ENCODE measurements around the gene TRAF3IP1.
A peak's percentile ranks its signal among the peaks of the same experiment; 100 is the strongest.

Gene TRAF3IP1

DNA sequence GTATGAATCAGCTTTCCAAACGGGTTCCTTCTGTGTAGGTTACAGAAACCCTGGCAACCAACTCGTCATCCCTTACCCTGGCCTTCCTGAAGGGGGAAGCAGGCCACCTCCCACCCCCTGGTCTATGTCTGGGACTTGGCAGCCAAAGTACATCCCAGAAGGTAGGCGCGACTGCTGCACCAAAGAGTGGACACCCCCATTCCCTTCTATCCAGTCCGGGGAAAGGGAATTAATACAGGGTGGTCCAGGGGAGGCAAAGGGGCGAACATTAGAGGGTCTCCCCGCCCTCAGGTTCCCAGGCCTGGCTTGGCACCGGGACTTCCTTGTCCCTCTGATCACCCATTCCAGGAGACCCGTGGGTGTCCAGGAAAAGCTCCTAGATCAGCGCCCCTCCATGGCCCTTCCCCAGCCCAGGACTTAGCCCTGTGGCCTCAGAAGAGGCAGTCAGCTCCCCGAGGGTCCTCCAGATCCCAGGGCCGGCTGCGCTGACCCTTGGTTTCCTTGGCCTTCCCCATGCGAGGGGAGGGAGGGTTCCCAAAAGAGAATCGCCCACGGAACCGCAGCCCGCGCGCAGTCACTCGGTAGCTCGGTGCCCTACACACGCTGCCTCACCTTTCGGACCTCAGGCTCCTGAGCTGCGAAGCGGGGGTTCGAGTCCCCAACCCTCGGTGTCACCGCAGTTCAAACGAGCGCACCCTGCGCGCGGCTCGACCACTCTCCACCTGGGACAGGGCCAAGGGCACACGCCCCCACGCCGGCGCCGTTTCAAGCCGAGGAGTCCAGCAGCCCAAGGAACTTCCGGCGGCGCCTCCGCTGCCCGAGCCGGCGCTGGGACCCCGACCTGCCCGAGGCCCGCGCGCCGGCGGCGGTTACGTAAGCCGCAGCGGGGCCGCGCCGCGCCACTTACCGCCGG, 32.3 kb upstream of the TRAF3IP1 start, which contains the start of gene PER2:
Gene PER2, minus strand, starts transcription at position 874 of the 913 bp plus-strand sequence. CDS start 10,674 bp downstream, outside the sequence.
- DNase-seq: peak; percentile 5

DNA sequence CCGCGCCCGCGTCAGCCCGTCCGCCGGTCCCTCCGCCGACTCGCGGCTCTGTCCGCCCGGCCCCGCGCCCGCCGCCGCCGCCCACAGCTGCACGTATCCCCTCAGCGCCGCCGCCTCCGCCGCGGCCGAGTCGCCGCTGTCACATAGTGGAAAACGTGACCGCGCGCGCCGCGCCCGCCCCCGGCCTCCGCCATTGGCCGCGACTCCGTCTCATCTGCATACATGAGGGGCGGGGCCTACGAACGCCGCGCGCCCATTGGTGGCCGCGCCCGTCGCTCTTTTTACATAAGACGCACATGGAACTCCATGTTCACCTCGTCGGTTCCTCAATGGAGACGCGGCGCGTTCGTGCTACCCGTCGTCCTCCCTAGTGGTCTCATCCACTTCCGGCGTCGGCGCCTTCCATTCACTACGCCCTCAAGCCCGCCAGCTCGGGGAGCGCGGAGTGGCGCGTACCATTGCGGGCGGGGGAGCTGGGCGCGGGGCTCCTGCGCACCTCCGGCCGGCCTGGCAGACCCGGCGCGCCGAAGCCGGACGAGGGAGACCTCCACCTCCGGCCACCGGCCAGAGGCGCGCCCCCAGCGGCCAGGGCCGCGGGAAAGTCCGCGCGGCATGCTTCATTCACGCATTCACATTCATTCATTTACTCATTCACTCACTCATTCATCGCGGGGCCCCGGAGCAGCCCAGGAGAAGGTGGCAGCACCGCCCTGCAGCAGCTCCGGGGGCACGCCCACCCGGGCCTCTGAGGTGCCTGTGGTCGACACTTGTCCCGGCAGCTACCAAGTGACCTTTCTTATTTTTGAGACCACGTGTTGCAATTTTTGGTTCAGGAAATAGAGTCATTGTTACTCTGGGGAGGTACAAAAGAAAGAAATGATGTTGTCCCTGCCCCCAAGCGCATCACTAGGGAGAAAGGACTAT, 31.4 kb upstream of the TRAF3IP1 start:
- peak; percentile 92 for DNase-seq

DNA sequence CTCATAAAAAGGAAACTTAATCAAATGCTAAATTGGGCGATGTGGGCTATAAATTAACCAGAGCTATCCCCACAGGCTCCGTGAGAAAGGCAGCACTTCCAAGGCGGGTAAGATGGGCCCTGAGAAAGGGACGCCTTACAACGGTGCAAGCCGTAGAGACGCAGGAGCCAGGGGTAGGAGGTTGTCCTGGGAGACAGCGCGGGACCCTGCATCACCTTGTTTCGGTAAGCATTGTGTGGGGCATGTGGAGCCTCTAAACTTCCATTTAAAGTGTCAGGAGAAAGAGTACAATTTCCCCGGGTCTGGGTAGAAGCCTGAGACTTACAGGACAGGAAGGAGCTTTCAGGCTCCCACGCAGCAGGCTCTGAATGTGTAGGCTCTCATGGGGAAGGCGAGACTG, 30.7 kb upstream of the TRAF3IP1 start:
- no peak for DNase-seq

DNA sequence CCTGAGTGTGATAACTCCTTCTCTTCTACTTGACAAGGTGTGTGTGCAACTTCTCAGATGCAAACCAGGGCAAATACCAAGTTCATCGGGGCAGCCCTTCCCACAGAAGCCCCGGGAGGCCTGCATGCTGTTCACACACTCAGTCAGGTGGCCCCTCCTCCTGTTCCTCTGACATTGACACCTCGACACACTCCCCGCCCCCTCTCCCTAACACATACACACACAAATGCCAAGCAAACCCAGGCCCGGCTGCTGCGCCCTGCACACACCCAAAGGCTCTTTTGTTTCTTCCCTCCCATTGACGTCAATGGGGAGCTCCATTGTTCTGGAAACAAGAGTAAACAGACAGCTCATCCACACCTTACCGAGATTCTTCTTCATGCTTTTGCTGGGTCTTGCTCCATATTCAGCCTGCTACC, 30.2 kb upstream of the TRAF3IP1 start:
- DNase-seq: peak; percentile 6

DNA sequence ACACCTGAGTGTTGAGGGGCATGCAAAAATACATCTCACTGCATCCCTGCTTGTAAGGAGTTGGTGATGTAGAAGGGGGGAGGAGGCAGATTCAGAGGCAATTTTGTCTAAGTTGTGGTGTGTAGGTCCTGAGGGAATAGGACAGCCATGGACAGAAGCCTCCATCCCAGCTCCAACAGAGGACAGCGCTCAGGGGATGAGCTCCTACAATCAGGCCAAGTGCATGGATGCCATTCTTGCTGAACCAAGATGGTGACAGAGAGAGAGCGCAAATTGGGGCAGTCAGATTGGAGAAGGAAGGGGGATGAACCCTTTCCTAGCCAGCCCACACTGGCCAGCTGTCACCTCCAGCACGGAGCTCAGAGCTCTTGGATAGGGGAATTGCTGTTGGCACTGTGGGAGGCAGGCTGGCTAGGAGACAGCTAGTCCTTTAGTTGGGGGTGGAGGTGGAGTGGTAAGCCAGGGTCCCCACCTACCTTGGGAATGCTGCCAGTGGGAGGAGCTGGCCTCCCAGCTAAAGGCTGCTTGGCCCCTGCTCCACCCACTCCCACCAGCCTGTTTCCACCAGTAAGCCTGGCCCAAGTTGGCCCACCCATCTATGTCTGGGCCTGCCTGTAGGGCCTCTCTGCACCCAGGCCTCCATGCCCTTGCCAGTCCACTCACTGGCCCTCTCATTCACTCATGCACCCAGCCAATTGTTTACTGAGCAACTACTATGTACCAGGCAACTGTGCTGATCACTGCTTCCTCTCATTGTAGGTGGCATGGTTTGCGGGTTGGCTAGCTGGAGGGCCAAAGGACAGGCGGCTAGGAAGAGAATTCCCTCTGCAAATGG, 29.4 kb upstream of the TRAF3IP1 start:
- no peak for DNase-seq

DNA sequence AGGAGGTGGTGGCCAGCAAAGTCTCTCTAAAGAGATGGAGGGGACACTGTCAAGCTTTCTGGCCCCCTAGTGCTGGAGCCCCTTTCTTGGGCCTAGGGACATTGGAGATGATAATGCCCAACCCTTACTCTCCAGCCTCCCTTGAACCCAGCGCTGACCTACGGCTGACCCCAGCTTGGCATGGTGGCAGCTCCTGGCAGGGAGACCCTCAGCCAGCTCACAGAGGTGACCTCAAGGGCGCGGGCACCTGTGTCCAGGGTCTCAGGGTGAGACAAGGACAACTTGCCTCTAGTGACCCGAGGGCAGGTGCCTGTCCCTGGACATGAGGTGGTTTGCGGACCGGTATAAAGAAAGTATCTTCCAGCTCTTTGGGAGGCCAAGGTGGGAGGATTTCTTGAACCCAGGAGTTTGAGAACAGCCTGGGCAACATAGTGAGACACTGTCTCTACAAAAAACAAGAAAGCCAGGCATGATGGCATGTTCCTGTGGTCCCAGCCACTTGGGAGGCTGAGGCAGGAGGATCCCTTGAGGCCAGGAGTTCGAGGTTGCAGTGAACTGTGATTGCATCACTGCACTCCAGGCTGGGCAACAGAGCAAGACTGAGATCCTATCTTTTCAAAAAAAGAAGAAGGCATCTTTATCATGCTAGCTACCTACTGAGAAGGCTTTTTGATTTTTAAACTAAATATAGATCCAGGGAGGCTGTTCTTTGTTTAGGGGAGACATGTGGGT, 28.6 kb upstream of the TRAF3IP1 start:
- no peak for DNase-seq

DNA sequence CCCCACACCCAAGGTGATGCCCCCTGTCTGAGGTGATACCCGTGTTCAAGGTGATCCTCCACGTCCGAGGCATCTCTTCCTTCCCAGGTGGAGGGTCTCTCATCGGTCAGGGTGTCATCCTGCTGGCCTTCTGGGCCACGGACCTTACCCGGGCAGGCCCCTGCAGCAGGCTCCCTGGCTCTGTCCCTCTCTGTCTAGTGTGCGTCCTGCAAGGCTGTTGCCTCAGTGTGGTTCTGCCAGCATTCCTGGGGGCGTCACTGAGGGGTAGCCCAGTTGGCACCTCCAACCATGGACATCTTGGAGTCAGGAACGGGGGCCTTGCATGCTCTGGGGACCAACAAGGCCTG, 26.3 kb upstream of the TRAF3IP1 start:
- no peak for DNase-seq

DNA sequence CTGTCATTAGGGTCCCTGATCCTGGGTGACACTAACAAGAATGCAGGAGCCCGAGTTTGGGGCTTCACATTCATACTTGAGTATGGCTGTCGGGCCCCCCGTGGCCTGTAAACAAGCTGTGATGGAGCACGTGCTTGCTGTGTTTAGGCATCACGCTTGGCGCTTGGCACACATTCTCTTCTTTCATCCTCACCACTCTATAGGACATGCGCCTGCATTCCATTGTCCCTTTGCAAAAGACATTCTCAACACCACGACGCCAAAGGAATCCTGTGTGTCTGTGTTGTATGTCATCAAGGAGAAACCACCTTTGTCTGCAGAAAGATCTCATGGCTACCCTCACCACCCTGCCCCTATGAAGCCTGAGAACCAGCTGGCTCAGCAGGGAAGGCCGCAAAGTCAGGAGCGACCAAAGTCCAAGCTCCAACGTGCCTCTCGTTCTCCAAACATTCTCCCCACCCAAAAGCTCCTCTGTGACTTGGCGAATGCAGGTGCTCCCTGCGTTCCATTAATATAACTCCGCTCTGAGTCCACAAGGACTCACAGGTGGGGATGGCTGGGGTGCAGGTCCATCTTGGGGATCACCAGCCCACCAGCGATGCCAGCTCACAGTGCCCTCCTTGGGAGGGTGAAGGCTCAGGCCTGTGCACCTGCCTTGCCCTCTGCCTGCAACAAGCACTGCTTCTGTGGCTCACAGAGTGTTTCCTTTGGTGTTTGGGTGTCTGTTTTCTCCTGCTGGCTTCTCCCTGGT, 25.8 kb upstream of the TRAF3IP1 start:
- DNase-seq: no peak

DNA sequence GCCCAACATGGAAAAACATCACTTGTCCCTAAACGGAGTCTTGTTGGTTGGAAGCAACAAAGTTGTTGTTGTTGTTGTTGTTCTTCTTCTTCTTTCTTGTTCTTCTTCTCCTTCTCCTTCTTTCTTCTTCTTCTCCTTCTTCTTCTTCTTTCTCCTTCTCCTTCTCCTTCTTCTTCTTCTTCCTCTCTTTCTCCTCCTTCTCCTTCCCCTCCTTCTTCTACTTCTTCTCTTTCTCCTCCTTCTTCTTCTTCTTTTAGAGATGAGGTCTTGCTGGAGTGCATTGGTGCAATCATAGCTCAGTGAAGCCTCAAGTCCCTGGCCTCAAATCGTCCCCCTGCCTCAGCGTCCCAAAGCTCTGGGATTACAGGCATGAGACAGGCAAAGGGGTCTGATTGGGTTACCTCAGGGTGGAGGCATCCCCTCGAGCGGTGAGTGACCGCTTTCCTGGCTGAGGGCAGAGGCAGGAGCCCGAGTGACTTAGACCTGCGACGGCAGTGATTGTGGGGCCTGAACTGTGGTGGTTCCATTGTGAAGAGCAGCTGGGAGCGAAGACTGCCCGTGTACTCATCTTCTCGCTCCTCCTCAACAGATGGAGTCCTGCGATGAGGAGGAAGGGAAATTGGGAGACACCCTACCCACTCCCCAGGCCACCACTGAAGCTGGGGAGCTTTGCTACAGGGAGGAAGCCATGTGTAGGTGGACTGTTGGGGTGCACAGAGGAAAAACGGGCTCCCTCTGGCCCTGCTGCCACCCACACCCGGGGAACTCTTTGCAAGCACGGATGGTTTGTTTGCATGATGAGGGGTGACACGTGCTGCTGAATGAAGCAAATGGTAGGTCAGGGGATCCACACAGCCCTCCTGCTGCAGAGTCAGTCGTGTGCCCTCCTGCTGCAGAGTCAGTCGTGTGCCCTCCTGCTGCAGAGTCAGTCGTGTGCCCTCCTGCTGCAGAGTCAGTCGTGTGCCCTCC, 24.9 kb upstream of the TRAF3IP1 start:
- no peak for DNase-seq

DNA sequence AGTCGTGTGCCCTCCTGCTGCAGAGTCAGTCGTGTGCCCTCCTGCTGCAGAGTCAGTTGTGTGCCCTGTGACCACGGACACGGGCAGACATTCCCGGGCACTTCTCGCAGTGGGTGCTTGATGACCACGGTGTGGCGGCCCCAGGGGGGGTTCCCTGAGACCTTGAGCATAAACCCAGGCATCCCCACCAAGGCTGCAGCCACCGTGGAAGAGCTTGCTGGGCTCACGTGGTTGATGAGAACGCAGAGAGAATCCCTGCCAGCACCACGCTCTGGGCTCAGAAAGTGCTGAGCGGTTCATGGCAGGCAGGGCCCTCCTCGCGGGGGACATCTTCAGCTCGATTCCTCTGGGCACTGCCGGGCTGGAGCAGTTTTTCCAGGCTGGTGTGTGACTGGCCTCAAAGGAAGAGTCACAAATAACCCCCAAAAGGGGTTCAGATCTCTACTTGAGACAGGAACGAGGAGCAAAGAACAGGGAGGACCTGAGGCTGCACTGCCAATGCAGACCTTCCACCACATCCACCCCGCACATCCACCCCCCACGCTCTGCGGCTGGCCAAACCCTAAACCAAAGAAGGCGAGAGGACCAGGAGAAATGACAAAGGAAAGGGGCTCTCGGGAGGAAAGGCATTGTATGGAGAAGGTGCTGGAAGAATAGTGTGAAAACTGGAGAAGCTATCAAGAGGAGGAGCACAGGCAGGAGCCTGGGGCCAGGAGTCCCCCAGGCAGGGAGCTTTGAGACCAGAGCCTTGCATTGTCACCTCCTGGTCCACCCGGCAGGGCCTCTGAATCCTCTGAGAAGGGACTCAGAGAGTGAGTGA, 23.5 kb upstream of the TRAF3IP1 start:
- no peak for DNase-seq

DNA sequence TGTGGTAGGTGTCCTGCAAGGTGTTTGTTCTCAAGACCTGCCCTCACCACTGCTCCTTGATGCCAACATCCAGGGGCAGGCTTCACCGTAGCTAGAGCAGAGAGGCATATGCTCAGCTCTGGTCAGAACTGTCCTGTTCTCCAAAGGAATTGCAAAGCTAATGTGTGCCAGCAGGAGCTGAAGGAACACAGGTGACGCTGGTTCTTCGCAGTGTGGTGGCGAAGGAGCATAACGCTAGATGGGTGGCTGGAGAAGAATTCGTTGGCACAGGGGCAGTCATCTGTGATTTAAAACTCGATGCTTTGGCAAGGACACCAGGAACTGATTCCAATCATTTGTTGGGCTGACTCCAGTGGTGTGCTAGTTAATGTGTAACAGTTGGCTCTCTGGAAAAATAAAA, 20.5 kb upstream of the TRAF3IP1 start:
- DNase-seq: no peak

DNA sequence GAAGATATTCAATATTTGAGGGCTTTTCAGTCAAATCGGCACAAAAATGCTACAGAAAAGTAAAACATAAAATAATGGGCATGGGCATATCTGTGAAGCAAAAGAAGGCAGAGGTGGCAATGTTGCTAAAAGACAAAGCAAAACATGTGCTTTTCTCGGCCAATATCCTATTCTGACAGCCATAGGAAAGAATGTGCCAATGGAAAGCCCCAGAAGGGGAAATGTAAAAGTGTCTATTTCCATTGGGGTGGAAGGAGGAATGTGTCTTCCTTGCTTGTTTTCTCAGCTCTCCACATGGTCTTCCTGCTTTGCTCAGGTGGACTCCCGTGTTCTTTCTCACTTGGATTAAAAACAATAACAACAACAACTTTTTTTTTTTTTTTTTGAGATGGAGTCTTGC, 18.2 kb upstream of the TRAF3IP1 start:
- DNase-seq: no peak

DNA sequence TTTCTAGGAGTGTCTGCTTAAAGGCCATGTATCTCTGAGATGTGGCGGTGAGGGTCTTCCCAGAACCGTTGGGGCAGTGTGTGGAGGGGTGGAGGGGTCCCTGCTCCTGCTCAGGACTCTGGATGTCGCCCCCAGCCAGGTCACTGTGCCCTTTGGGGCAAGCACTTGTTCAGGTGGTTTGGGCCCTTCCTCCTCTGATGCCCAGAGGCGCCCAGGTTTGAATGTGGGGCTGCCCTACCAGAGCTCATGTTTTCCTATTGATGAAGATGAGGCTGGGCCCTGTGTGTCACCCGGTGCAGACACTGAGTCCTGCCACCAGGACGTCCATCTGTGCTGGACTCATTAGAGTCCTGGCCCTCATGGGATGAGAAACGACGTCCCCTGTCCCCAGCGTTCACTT, 17.6 kb upstream of the TRAF3IP1 start:
- no peak for DNase-seq

DNA sequence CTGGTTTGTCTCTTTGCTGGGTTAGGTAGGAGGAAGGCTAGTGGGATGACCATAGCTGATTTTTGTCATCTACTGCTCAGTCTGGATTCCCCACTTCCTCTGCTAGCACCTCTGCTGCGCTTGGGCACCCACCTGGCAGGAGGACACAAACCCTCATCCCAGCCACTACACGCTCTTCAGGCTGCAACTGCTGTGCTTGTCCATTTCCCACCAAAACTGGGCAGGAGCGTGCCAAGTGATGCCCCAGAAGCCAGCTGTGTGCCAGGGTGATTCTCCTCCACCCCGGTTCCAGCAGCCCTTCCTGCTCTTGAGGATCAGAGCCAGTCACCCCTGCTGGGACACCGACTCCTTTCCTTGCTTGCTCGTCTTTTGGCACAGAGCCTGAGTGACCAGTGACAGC, 16.2 kb upstream of the TRAF3IP1 start:
- DNase-seq: no peak

DNA sequence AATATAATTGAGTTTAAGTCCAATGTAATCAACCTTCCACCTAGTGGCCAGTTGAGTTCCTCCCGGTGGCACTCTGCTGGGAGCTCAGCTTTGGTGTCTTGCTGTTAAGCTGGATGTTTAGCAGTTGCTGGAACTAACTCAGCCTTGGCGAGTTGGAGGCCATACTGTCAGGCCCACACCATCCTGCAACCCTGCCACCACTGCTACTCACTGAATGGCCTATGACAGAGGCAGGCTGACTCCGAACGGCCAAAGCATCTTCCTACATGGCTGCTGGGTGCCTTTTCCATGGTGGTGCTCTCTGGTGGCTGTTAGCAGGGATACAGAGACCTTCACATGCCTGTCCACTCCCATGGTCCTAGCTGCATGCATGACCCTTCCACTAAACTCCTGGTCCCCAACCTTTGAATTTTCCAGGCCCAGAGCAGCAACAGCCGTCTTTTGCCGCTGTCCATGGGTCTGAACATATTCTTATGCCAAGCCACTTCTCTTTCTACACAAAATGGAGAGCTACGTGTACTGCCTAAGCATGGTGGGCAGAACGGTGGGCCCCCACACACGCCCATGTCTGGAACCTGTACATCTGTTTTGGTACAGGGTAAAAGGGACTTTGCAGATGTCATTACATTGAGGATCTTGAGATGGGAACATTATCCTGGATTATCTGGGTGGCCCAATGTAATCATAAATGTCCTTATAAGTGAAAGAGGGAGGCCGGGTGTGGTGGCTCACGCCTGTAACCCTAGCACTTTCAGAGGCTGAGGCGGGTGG, 15.0 kb upstream of the TRAF3IP1 start:
- no peak for DNase-seq

DNA sequence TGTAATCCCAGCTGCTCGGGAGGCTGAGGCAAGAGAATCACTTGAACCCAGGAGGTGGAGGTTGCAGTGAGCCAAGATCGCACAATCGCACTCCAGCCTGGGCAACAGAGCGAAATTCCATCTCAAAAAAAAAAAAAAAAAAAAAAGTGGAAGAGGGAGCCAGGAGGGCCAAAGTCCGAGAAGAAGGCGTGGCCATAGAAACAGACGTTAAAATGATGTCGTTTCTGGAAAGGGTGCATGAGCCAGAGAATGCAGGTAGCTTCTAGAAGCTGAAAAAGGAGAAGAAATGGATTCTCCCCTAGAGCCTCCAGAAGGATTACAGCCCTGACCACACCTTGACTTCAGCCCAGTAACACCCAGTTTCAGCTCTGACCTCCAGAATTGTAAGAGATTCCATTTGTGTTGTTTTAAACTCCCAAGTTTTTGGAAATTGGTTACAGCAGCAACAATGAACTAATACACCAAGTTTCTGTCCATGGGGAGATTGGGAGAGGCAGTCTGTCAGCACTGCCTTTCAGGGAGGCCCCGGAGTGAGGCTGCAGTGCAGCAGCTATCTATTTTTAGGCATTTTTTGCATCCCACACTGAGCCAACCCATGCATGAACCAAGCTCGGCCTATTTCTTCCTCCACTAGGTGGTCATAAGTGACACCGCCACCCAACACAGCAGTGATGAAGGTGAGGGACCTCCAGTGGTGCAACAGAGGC, 14.2 kb upstream of the TRAF3IP1 start:
- DNase-seq: no peak

DNA sequence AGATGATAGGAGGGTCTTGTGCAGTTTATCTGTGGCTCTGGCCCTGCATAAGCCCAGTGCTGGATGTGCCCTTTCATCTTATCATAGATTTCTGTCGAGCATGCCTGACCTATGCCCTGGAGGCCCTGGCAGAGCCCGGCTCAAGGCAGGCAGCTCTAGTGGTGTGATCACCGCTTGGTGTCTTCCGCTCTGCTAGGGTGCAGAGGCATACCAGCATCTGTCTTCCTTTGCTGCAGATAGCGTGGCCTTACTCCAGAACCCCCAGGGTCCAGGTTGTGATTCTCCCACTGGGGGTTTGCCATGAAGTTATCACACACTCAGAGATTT, 13.7 kb upstream of the TRAF3IP1 start:
- no peak for DNase-seq

DNA sequence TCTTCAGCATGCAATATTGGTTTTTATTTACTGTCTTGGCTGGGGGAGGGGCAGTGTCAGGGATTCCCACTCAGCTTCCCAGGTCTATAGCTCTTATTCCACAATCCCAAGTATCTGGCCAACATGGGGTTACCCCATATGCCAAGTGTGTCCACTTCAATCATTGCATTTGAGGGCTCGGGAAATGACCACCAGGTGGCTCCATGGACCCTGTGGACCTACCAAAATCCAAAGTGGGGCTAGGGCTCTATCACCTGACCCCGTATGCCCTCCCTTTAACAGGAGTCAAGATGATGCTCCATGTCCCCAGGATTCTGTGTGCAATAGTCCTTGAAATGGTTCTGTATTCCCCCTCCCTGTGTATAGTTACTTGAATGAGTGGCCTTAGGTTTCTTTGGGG, 12.1 kb upstream of the TRAF3IP1 start:
- DNase-seq: no peak

Measured in DMS79 treated with DMSO at 0.1 percent for 48 hours (cell line).